Astrocyte (in vitro differentiated cells and primary cell): ENCODE results near the gene ABCA3. TPM values are rescaled to one million over a fixed set of nuclear protein-coding genes. Genes with fewer than 3 reads are reported as not detected.
"Not testable (repeated sequence)": the region's sequence is repeated elsewhere in the genome, so short reads cannot be mapped to it uniquely, and the experiment has no call there.

ENCODE experiments used
- DNase-seq: peaks from one replicate; pipeline ENCODE4 v3.0.0-alpha.2; 2010; ENCODE audit warnings: low read depth
- FAIRE-seq: peaks from 2 replicates; lab custom pipeline; 2011; peaks lifted over from hg19 to GRCh38; lab: Jason Lieb, UNC
- H2AFZ ChIP-seq: 2 replicates; pipeline ENCODE4 v1.6.0; 2012; ENCODE audit warnings: low read depth, low read length, inconsistent platforms
- H3K27ac ChIP-seq: 2 replicates; pipeline ENCODE4 v1.5.1; 2011; ENCODE audit warnings: low read depth, low read length, inconsistent platforms
- H3K27me3 ChIP-seq: 2 replicates; pipeline ENCODE4 v1.6.0; 2011; ENCODE audit warnings: low read length, inconsistent platforms; ENCODE audit not compliant: insufficient read depth
- H3K36me3 ChIP-seq: 2 replicates; pipeline ENCODE4 v1.5.1; 2011; ENCODE audit warnings: low read length, inconsistent platforms; ENCODE audit not compliant: insufficient read depth
- H3K4me1 ChIP-seq: 2 replicates; pipeline ENCODE4 v1.5.1; 2011; ENCODE audit warnings: low read length, inconsistent platforms; ENCODE audit not compliant: insufficient read depth
- H3K4me2 ChIP-seq: 2 replicates; pipeline ENCODE4 v1.6.0; 2012; ENCODE audit warnings: low read length, inconsistent platforms
- H3K4me3 ChIP-seq: 2 replicates; pipeline ENCODE4 v1.5.1; 2011; ENCODE audit warnings: low read depth, mild to moderate bottlenecking, low read length, inconsistent platforms; ENCODE audit not compliant: insufficient read depth
- H3K79me2 ChIP-seq: 2 replicates; pipeline ENCODE4 v1.6.0; 2012; ENCODE audit warnings: mild to moderate bottlenecking, low read length, inconsistent platforms; ENCODE audit not compliant: insufficient read depth
- H3K9ac ChIP-seq: 2 replicates; pipeline ENCODE4 v1.6.0; 2012; ENCODE audit warnings: mild to moderate bottlenecking, low read length, inconsistent platforms
- H3K9me3 ChIP-seq: 2 replicates; pipeline ENCODE4 v1.5.1; 2012; ENCODE audit warnings: low read depth, mild to moderate bottlenecking, low read length, inconsistent platforms; ENCODE audit not compliant: insufficient read depth
- H4K20me1 ChIP-seq: 2 replicates; pipeline ENCODE4 v1.6.0; 2012; ENCODE audit warnings: low read length, inconsistent platforms; ENCODE audit not compliant: insufficient read depth
- H3K27ac Mint-ChIP-seq: one replicate; pipeline ENCODE4 v1.8.0; 2021; ENCODE audit warnings: mild to moderate bottlenecking, mixed read lengths; ENCODE audit not compliant: unreplicated experiment
- H3K27me3 Mint-ChIP-seq: one replicate; pipeline ENCODE4 v1.8.0; 2021; ENCODE audit warnings: low read depth, mixed read lengths; ENCODE audit not compliant: unreplicated experiment
- H3K36me3 Mint-ChIP-seq: one replicate; pipeline ENCODE4 v1.8.0; 2021; ENCODE audit warnings: low read depth, mixed read lengths; ENCODE audit not compliant: unreplicated experiment
- H3K4me1 Mint-ChIP-seq: one replicate; pipeline ENCODE4 v1.8.0; 2021; ENCODE audit warnings: low read depth, mixed read lengths; ENCODE audit not compliant: unreplicated experiment
- H3K4me3 Mint-ChIP-seq: one replicate; pipeline ENCODE4 v1.8.0; 2021; ENCODE audit warnings: mild to moderate bottlenecking, moderate library complexity, mixed read lengths; ENCODE audit not compliant: unreplicated experiment
- H3K9me3 Mint-ChIP-seq: one replicate; pipeline ENCODE4 v1.8.0; 2021; ENCODE audit warnings: mild to moderate bottlenecking, mixed read lengths; ENCODE audit not compliant: unreplicated experiment
- CTCF ChIP-seq: IDR thresholded peaks from 2 replicates; pipeline ENCODE4 v1.5.1; 2011; ENCODE audit warnings: low read depth, mild to moderate bottlenecking, inconsistent platforms, low read length, moderate library complexity; ENCODE audit not compliant: insufficient read depth
- EZH2 ChIP-seq: IDR thresholded peaks from 2 replicates; pipeline ENCODE4 v1.6.1; 2012; ENCODE audit warnings: mild to moderate bottlenecking, low read length, inconsistent platforms; ENCODE audit not compliant: insufficient read depth
- total RNA-seq: library from RNA; stranded (reverse); gene quantifications from 2 replicates; pipeline ENCODE4 v1.2.1, GENCODE V29; 2021

Gene ABCA3
- total RNA-seq, 1 donor from 2014 or later: 4.8 TPM

GRCh38 chr16:2267913-2268666 is 72.4 kb downstream of the ABCA3 start, which contains the start of gene RNPS1:
Gene RNPS1, minus strand, starts transcription at chr16:2268126. Its CDS starts 3,483 bp downstream, at chr16:2264643.
- peaks cover 74% of the 10 kb centered on the region for H4K20me1 ChIP-seq
- peak; percentile 87 for DNase-seq
- H3K79me2 ChIP-seq: peaks cover 73% of the 10 kb centered on the region
- no peaks in the 10 kb centered on the region for H3K27me3 Mint-ChIP-seq
- H3K4me1 Mint-ChIP-seq: peaks cover 16% of the 10 kb centered on the region
- H3K27ac ChIP-seq: peak within 1 kb of the TSS; percentile 94
- H3K4me3 Mint-ChIP-seq: peak within 1 kb of the TSS; percentile 97
- peak within 1 kb of the TSS; percentile 86 for H3K4me2 ChIP-seq
- peaks cover 10% of the 10 kb centered on the region for H3K36me3 Mint-ChIP-seq
- peak within 1 kb of the TSS; percentile 77 for H3K4me3 ChIP-seq
- peaks cover 17% of the 10 kb centered on the region for H3K4me1 ChIP-seq
- peak within 1 kb of the TSS; percentile 93 for H3K27ac Mint-ChIP-seq
- peaks cover 12% of the 10 kb centered on the region for H3K36me3 ChIP-seq
- peak within 1 kb of the TSS; percentile 99 for H2AFZ ChIP-seq
- H3K9me3 Mint-ChIP-seq: no peaks in the 10 kb centered on the region
- no peaks in the 10 kb centered on the region for H3K27me3 ChIP-seq
- TF ChIP-seq EZH2: no peak
- TF ChIP-seq CTCF: no peak
- FAIRE-seq: no peak
- peak within 1 kb of the TSS; percentile 88 for H3K9ac ChIP-seq
- no peaks in the 10 kb centered on the region for H3K9me3 ChIP-seq

- peak overlapping the region; percentile 88 for H3K9ac ChIP-seq
- peaks cover 17% of the 10 kb centered on the region for H3K4me1 ChIP-seq
- not testable (repeated sequence) for DNase-seq, H3K27me3 Mint-ChIP-seq, H3K9me3 Mint-ChIP-seq, H3K27me3 ChIP-seq, FAIRE-seq, H3K36me3 Mint-ChIP-seq, H3K9me3 ChIP-seq
- H2AFZ ChIP-seq: peak overlapping the region; percentile 99
- peak overlapping the region; percentile 94 for H3K27ac ChIP-seq
- H3K4me2 ChIP-seq: peak overlapping the region; percentile 86
- peaks cover 78% of the 10 kb centered on the region for H4K20me1 ChIP-seq
- peaks cover 78% of the 10 kb centered on the region for H3K79me2 ChIP-seq
- H3K27ac Mint-ChIP-seq: peak overlapping the region; percentile 93
- peak overlapping the region; percentile 97 for H3K4me3 Mint-ChIP-seq
- peaks cover 16% of the 10 kb centered on the region for H3K4me1 Mint-ChIP-seq
- H3K4me3 ChIP-seq: peak overlapping the region; percentile 77
- peaks cover 16% of the 10 kb centered on the region for H3K36me3 ChIP-seq
These were observed 73.0 kb downstream of the ABCA3 start for GRCh38 chr16:2267505-2267912.

GRCh38 chr16:2266887-2267286 is 73.6 kb downstream of the ABCA3 start:
- not testable (repeated sequence) for H3K9me3 ChIP-seq, H3K27ac ChIP-seq, H3K27me3 ChIP-seq, H3K9me3 Mint-ChIP-seq, H3K36me3 Mint-ChIP-seq, FAIRE-seq, H2AFZ ChIP-seq, H3K27me3 Mint-ChIP-seq
- H4K20me1 ChIP-seq: peaks cover 78% of the 10 kb centered on the region
- H3K4me1 ChIP-seq: peaks cover 17% of the 10 kb centered on the region
- peak overlapping the region; percentile 86 for H3K4me2 ChIP-seq
- H3K4me1 Mint-ChIP-seq: peaks cover 16% of the 10 kb centered on the region
- peak overlapping the region; percentile 91 for H3K27ac Mint-ChIP-seq
- H3K4me3 Mint-ChIP-seq: peak overlapping the region; percentile 97
- H3K9ac ChIP-seq: peak overlapping the region; percentile 88
- DNase-seq: peak; percentile 20
- peaks cover 22% of the 10 kb centered on the region for H3K36me3 ChIP-seq
- H3K79me2 ChIP-seq: peaks cover 85% of the 10 kb centered on the region
- peak overlapping the region; percentile 77 for H3K4me3 ChIP-seq

GRCh38 chr16:2263026-2263425 is 77.5 kb downstream of the ABCA3 start:
- not testable (repeated sequence) for H3K27ac ChIP-seq, H3K9ac ChIP-seq, FAIRE-seq, H3K27me3 Mint-ChIP-seq, H3K4me3 Mint-ChIP-seq, H3K4me1 ChIP-seq, H3K4me2 ChIP-seq, H2AFZ ChIP-seq, DNase-seq, H3K27me3 ChIP-seq, H3K27ac Mint-ChIP-seq, H3K9me3 Mint-ChIP-seq, H3K36me3 Mint-ChIP-seq, H3K9me3 ChIP-seq, H3K4me3 ChIP-seq
- peaks cover 12% of the 10 kb centered on the region for H3K4me1 Mint-ChIP-seq
- H3K36me3 ChIP-seq: peaks cover 48% of the 10 kb centered on the region
- H3K79me2 ChIP-seq: peaks cover 91% of the 10 kb centered on the region
- peaks cover 80% of the 10 kb centered on the region for H4K20me1 ChIP-seq
